Measurements from ENCODE around the gene TANGO6. TPM values are rescaled to one million over a fixed set of nuclear protein-coding genes. Genes with fewer than 3 reads are reported as not detected.

Gene TANGO6
- total RNA-seq, 6 donors from 2014 or later, result 11.7 to 30.4 (median 15.5) TPM

- TF ChIP-seq CTCF (IDR thresholded peaks at IDR 0.05) (no peak), POLR2AphosphoS5 (IDR thresholded peaks at IDR 0.05) (no peak), POLR2A (IDR thresholded peaks at IDR 0.05) (no peak), EP300 (IDR thresholded peaks at IDR 0.05) (no peak)
- H3K27ac ChIP-seq, result no peak overlapping the region
These were observed 56.7 kb downstream of the TANGO6 start for GRCh38 chr16:68900009-68900408.

GRCh38 chr16:68902003-68902968 is 59.0 kb downstream of the TANGO6 start:
- H3K4me1 ChIP-seq, result peaks cover 2 to 10% (median 7%) of the 10 kb centered on the region in 4 donors
- TF ChIP-seq POLR2A (IDR thresholded peaks at IDR 0.05) (no peak), CTCF (IDR thresholded peaks at IDR 0.05) (peak in 5 of 6 experiments; percentile 40 to 82 (median 74))
- no peak overlapping the region for H3K4me3 ChIP-seq
- H3K36me3 ChIP-seq, result peaks cover 0 to 8% (median 3%) of the 10 kb centered on the region in 4 donors
- DNase-seq (peak in 1 of 2 donors; percentile 47), ATAC-seq (ENCODE audit: low FRiP score in 2 of 2) (peak in 1 of 2 donors; percentile 87)
- H3K9me3 ChIP-seq, result no peaks in the 10 kb centered on the region
- H3K27me3 ChIP-seq, result no peaks in the 10 kb centered on the region
- no peak overlapping the region for H3K27ac ChIP-seq
- WGBS, 2 donors, result 34 to 42% methylated on average over 5 of the region's 5 CpGs

More at GRCh38 chr16:68900009-68900408, 56.7 kb downstream of the TANGO6 start:
- ATAC-seq (ENCODE audit: low FRiP score in 2 of 2), result no peak
- no peaks in the 10 kb centered on the region for H3K9me3 ChIP-seq
- DNase-seq, result no peak
- peaks cover 2 to 10% (median 7%) of the 10 kb centered on the region in 4 donors for H3K4me1 ChIP-seq
- WGBS, 2 donors, result 72 to 78% methylated on average over 4 of the region's 4 CpGs
- no peaks in the 10 kb centered on the region for H3K27me3 ChIP-seq
- no peak overlapping the region for H3K4me3 ChIP-seq
- H3K36me3 ChIP-seq, result peaks cover 0 to 8% (median 1%) of the 10 kb centered on the region in 4 donors

GRCh38 chr16:68902969-68903345 is 59.6 kb downstream of the TANGO6 start:
- 79% methylated on average over 2 of the region's 2 CpGs for WGBS, 2 donors

GRCh38 chr16:68907297-68907696 is 64.0 kb downstream of the TANGO6 start:
- WGBS, 2 donors, result 86 to 88% methylated on average over 3 of the region's 3 CpGs
- Histone ChIP-seq H3K36me3 (peaks cover 0 to 32% (median 7%) of the 10 kb centered on the region in 4 donors), H3K4me3 (no peak overlapping the region), H3K27ac (peak overlapping the region in 2 of 4 donors; percentile 31 to 44), H3K9me3 (no peaks in the 10 kb centered on the region), H3K4me1 (peaks cover 0 to 7% (median 6%) of the 10 kb centered on the region in 4 donors), H3K27me3 (no peaks in the 10 kb centered on the region)
- ATAC-seq (ENCODE audit: low FRiP score in 2 of 2) (no peak), DNase-seq (peak in 1 of 2 donors; percentile 26)
- no peak for TF ChIP-seq CTCF (IDR thresholded peaks at IDR 0.05)
- TF ChIP-seq EP300 (IDR thresholded peaks at IDR 0.05), result no peak
- no peak for TF ChIP-seq POLR2AphosphoS5 (IDR thresholded peaks at IDR 0.05)
- TF ChIP-seq POLR2A (IDR thresholded peaks at IDR 0.05), result no peak

More at GRCh38 chr16:68902969-68903345, 59.6 kb downstream of the TANGO6 start:
- DNase-seq (no peak), ATAC-seq (ENCODE audit: low FRiP score in 2 of 2) (no peak)
- H3K27me3 ChIP-seq, result no peaks in the 10 kb centered on the region
- H3K4me1 ChIP-seq, result peaks cover 2 to 10% (median 7%) of the 10 kb centered on the region in 4 donors
- TF ChIP-seq EP300 (IDR thresholded peaks at IDR 0.05) (no peak), CTCF (IDR thresholded peaks at IDR 0.05) (no peak), POLR2AphosphoS5 (IDR thresholded peaks at IDR 0.05) (no peak), POLR2A (IDR thresholded peaks at IDR 0.05) (no peak)
- no peaks in the 10 kb centered on the region for H3K9me3 ChIP-seq
- peaks cover 0 to 9% (median 5%) of the 10 kb centered on the region in 4 donors for H3K36me3 ChIP-seq
- no peak overlapping the region for H3K27ac ChIP-seq
- no peak overlapping the region for H3K4me3 ChIP-seq

All from upper lobe of left lung (tissue), 6 donors.